H4 (cell line): Measurements from ENCODE around the gene ASMTL. TPM values are rescaled to one million over a fixed set of nuclear protein-coding genes. Genes with fewer than 3 reads are reported as not detected.
"Not testable (repeated sequence)": the region's sequence is repeated elsewhere in the genome, so short reads cannot be mapped to it uniquely, and the experiment has no call there.

ENCODE experiments used
- DNase-seq: peaks from one replicate; pipeline ENCODE4 v3.0.0-alpha.2; 2015; ENCODE audit warnings: low spot score
- total RNA-seq: library from RNA; depleted of rRNA; stranded (reverse); fragments of >200 nt; shearing (Covaris generic); gene quantifications from 2 replicates; pipeline ENCODE4 v1.2.3, GENCODE V29; 2014

Gene ASMTL
- total RNA-seq, 1 experiment from 2014 or later, result 5.0 TPM

DNA sequence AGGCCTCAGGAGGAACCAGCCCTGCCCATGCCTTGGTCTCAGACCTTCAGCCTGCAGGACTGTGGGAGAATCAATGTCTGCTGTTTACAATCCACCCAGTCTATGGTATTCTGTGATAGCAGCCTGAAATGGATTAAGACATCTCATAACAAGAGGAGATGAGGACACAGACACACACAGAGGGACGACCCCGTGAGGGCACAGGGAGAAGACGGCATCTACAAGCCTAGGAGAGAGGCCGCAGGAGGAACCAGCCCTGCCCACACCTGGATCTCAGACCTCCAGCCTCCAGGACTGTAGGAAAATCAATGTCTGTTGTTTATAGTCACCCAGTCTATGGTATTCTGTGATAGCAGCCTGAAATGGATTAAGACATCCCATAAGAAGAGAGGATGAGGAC lies 64.1 kb downstream of the ASMTL start:
- DNase-seq, result no peak

DNA sequence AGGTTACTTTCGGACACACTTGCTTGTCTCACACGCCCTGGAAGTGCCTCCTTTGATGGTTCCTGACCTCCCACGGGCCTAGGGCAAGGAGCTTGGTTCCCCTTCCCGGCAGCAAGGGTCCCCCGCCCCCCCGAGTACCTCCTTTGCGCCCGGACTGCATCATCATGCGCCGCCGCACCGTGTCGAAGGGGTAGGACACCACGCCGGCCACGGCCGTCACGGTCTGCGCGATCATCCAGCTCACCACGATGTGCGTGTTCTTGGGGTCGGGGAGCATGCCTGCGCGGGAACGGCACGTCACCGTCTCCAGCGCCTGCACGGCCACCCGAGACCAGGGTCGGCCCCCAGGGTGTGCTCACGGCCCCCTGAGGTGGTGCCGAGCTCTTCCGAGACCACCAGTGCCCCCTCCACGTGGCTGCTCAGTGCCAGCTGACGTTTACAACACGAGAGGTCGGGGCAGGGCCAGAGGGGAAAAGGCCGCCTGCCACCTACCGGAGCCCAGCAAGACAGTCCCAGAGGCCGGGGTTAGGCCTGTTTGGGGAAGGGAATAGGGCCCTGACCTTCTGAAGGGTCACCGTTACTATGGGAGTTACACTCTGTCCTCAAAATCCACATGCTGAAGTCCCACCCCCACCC lies 65.5 kb downstream of the ASMTL start:
- no peak for DNase-seq

DNA sequence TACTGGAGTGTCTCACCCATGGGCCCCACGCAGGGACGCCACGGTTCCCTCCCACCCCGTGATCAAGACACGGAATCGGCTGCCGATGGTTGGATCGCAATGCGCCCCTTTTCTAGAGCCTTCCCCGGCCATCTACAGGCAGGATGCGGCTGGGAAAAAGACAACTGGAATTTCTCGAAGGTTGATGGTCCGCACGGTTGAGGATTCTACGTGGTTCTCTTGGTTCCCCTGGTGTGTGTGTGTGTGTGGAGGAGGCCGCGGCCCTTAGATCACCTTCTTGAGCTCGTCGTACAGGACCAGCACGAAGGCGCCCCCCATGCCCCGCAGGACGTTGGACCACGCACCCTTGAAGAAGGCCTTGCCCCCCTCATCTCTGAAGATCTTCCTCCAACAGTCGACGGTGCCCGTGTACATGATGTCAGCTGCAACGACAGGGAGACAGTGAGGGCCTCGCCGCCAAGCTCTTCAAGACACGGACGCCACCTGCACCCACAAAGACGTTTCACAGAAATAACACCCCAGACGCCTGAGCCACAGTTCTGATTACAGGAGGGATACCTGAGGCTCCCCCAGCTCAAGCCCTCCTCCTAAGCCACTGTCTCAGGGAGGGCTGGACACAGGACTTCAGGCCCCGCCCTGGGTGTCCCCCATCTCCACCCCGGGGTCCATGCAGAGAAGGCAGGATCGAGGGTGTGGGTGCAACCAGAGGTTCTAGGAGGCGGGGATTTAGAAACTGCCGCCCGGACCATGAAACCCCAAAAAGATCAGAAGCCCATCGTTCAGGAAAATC lies 66.2 kb downstream of the ASMTL start:
- no peak for DNase-seq

DNA sequence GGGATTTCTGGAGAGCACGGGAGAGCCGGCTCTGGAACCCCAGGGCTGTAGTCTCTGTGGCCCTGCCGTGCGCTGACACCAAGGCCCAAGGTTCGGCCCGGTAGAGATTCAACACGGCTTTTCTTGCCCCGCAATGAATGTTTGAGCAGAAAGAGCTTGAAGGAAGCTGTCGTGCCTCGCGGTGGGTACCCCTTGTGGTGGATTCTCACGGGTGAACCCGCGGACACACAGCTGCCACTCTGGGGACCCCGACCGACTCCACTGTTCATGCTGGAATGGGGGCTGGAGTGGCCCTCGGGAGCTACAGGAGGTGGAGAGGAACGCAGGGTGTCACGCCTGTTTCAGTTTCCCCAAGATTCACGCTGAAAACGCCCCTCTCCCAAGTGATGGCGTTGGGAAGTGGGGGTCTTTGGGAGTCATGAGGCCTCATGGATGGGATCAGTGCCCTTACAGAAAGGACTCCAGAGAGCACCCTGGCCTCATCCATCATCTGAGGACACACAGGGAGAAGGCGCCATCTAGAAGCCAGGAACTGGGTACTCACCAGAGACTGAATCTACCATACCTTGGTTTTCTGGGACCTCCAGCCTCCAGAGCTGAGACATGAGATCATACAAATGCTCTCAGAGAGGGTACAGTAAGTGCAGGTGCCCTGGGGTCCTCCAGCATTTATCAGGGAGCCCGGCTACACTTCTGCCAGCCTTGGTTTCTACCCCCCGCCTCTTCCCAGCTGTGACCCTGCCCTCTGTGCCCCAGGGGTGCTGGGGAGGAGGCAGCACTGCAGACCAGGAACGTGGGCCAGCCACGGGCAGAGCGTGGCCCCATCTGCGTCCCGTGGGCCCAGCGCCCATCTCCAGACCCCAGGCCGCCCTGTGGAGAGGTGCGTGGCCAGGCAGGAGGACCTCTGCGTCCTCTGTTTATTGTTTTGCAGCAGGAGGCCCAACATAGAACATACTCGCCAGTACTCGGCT lies 67.2 kb downstream of the ASMTL start:
- DNase-seq, result no peak

DNA sequence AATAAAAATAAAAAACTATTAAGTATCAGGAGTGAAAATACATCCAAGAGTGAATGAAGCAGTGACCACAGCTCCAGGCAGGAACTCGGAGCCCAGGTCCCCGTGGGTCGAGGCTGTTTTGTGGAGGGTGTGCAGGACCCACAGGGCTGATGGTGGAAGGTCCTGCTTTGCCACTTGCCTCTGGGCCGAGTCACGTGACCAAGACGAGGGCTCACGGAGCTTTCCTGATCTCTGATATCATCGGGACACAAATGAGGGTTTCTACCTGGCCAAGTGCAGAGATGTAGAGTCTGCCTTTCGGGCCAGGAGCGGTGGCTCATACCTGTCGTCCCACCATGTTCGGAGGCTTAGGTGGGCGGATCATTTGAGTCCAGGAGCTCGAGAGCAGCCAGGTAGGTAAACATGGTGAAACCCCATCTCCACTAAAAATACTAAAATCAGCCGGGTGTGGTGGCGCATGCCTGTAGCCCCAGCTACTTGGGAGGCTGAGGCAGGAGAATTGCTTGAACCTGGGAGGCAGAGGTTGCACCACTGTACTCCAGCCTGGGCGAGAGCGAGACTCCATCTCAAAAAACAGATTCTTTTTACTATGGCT lies 68.0 kb downstream of the ASMTL start:
- no peak for DNase-seq

DNA sequence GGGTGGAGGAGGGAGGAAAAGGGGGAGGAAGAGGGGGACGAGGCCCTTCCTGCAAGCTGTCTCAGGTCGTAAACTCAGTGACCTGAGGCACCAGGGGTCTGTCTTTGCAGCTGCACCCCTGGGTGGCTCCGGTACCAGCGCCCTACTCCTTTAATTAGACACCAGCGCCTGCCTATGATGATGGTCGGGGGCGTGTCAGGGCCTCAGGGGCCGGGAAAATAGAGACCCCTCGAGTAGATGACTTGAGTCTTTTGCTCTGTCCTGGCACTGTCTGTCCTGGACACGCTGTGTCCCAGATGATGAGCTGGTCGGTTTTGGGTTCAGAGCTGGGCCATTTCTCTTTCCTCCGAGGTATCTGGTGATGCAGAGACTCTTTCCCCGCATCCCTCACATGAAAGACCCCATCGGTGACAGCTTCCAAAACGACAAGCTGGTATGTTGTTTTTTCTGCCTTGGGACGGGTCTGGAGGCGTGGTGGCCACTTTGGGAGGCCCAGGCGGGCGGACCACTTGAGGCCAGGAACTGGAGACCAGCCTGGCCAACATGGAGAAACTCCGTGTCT lies 72.0 kb downstream of the ASMTL start:
- no peak for DNase-seq

DNA sequence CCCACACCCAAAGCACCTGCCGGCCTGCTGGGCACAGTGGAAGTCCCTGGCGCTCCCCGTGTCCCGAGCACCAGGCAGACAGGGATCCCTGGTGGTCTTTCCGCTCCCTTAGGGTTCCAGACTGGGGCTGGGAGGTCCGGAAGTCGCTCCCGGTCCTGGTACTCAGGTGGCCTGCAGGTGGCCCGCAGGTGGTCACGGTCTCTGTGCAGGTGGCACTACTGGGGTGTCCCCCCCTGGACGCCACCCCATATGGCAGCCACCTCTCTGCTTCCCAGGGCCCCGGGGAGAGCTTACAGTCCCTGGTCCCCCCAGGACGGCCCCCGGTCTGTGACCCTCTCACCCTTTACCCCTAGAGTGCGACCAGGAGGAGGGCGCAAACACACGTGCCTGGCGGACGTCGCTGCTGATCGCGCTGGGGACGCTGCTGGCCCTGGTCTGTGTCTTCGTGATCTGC lies 74.4 kb downstream of the ASMTL start:
- no peak for DNase-seq

DNA sequence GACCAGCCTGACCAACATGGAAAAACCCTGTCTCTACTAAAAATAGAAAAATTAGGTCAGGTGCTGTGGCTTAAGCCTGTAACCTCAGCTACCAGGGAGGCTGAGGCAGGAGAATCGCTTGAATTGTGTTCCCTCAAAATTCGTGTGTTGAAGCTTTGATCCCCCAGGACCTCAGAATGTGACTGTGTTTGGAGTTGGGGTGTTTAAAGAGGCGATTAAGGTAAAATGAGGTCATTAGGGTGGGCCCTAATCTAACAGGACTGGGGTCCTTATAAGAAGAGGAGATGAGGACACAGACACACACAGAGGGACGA lies 84.4 kb downstream of the ASMTL start:
- no peak for DNase-seq

DNA sequence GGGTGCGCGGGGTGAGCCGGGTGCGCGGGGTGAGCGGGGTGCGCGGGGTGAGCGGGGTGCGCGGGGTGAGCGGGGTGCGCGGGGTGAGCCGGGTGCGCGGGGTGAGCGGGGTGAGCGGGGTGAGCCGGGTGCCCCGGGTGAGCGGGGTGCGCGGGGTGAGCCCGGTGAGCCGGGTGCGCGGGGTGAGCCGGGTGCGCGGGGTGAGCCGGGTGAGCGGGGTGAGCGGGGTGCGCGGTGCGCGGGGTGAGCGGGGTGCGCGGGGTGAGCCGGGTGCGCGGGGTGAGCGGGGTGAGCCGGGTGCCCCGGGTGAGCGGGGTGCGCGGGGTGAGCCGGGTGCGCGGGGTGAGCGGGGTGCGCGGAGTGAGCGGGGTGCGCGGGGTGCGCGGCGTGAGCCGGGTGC lies 86.3 kb downstream of the ASMTL start:
- not testable (repeated sequence) for DNase-seq

DNA sequence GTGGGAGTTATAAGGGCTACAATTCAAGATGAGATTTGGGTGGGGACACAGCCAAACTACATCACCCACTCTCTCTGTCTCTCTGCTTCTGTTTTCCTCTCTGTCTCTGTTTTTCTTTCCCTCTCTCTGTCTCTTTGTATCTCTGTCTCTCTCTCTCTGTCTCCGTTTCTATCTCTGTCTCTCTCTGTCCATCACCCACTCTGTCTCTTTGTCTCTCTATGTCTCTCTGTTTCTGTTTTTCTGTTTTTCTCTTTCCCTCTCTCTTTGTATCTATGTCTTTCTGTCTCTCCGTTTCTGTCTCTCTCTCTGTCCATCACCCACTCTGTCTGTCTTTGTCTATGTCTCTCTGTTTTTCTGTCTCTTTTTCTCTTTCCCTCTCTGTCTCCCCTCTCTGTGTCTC lies 90.8 kb downstream of the ASMTL start:
- DNase-seq, result no peak

DNA sequence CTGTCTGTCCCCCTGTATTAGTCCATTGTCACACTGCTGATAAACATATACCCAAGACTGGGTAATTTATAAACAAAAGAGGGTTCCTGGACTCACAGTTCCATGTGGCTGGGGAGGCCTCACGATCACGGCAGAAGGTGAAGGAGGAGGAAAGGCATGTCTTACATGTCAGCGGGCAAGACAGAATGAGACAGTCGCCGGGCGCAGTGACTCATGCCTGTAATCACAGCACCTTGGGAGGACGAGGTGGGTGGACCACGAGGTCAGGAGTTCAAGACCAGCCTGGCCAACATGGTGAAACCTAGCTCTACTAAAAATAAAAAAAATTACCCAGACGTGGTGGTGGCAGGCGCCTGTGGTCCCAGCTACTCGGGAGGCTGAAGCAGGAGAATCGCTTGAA lies 91.4 kb downstream of the ASMTL start:
- peak; percentile 77 for DNase-seq

DNA sequence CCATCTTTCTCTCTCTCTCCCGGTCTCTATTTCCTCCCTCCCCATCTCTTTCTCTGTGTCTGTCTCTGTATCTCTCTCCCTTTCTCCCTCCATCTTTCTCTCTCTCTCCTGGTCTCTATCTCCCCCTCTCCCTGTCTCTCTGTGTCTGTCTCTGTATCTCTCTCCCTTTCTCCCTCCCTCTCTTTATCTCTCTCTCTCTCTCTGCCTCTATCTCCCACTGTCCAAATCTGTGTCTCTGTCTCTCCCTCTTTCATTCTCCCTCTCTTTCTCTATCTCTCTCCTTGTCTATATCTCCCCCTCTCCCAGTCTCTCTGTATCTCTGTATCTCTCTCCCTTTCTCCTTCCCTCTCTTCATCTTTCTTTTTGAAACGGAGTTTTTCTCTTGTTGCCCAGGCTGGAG lies 92.5 kb downstream of the ASMTL start:
- no peak for DNase-seq

DNA sequence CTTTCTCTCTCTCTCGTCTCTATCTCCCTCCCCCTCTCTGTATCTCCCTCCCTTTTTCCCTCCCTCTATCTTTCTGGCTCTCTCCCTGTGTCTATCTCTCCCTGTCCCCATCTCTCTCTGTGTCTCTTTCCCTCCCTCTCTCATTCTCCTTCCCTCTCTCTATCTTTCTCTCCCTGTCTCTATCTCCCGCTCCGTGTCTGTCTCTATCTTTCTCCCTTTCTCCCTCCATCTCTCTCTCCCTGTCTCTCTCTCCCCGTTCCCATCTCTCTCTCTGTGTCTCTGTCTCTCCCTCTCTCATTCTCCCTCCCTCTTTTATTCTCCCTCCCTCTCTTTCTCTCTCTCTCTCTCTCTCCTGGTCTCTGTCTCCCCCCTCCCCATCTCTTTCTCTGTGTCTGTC lies 93.2 kb downstream of the ASMTL start:
- DNase-seq, result no peak

DNA sequence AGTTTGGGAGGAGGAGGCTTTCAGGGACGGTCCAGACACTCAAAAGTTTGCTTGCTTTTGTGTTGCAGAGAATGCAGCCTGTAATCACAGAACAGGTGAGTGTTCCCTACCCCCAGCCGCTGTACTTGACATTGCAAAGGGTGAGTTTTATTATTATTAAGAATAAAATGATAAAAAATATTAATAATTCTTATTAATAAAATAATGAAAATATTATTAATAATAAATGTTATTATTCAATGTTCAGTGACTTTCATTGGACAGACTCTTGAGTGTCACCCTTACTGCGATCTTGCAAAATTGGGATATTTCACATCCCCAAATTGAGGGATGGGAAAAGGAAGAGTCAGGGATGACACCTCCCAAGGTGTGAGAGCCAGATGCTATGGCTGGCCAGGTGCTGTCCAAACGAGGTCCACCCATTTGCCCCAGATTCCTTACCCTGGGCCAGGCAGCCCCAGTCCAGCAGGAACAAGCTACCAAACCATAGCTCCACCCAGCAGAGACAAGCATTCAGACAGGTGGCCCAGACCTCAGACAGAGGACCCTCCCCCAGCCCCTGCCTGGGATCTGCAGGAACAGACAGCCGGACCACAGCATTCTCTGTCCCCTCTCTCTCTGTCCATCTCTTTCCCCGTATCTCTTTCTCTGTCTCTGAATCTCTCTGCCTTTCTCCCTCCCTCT lies 93.8 kb downstream of the ASMTL start:
- DNase-seq, result no peak

DNA sequence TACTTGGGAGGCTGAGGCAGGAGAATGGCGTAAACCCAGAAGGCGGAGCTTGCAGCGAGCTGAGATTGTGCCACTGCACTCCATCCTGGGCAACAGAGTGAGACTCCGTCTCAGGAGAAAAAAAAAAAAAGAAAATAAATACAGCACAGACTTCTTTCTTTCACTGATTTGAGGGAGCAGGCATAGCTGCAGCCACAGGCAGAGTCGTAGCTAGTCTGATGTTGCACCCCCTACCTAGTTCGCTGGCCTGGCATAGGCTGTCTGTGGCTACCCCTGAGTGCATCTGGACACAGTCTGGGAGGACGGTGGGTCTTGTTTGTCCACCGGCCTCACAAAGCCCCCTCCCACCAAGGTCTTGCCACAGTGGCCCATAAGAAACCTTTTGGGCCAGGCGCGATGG lies 94.7 kb downstream of the ASMTL start:
- no peak for DNase-seq

DNA sequence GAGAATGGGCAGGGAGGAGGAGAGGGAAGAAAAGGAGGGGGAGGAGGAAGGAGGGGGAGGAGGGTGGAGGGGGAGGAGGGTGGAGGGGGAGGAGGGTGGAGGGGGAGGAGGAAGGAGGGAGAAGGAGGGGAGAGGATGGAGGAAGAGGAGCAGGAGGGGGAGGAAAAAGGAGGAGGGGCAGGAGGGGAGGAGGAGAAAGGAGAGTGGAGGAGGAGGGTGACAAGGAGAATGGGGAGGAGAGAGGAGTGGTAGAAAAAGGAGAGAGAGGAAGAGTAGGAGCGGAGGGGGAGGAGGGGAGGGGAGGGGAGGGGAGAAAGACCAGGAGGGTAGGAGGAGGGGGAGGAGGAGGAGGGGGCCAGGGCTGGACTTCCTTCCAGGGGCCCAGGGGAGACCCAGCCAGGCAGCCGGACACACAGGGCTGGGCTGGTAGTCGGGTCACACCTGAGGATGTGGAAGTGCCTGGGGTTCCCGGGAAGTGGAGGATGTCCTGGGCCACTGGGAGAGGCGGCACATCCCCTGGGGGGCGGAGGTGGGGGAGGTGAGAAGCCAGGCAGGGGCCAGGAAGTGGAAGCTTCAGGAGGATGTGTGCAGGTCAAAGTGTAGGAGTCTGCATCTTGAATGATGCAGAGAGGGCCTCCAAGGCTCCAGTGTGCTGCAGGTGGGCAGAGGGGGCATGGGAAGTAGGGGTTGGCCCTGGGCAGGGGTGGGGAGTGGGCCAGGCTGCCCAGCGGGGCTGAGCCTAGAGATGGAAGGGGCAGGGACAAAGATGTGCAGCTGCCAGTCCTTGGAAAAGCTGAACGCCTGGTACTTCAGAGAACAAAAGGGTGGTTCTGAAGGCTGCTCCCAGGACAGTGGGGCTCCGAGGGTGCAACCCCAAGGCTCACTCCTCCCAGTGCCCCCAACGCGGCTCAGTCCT lies 97.3 kb downstream of the ASMTL start:
- no peak for DNase-seq

DNA sequence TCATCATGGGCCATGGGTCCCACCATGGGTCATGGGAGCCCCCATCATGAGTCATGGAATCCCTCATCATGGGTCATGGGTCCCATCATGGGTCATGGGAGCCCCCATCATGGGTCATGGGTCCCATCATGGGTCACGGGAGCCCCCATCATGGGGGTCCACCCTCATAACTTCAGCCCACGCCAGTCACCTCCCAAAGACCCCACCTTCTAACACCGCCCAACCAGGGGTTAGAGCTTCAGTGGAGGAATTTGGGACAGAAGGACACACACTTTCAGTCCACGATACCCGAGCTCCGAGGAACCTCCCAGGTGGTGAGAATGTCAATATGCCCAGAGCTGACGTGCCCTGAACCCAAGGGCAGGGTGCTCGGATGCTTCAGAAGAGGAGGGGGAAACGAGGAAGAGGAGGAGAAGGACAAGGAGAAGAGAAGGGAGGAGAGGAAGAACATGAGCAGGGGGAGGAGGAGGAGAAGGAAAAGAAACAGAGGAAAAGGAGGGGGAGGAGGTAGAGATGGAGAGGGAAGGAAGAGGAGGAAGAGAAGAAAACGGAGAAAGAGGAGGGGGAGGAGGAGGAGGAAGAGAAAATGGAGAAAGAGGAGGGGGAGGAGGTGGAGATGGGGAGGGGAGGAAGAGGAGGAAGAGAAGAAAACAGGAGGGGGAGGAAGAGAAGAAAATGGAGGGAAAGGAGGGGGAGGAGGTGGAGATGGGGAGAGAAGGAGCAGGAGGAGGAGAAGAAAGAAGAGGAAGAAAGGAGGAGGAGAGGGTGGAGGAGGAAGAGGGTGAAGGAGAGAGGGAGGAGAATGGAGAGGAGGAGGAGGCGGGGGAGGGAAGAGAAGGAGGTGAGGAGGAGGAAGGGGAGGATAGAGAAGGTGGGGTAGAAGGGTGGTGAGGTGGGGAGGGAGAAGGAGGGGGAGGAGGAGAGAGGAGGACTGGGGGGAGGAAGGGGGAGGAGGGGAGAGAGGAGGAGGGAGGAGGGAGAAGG lies 98.4 kb downstream of the ASMTL start:
- DNase-seq, result no peak
